Esophagus muscularis mucosa (tissue), 3 donors: ENCODE data around the gene PPP2R5C.

ENCODE experiments used
- POLR2A ChIP-seq: fragments of 450-650 bp; IDR thresholded peaks from one replicate; pipeline ENCODE4 v1.6.1; 2017; ENCODE audit warnings: antibody characterized with exemption, moderate library complexity, mild to moderate bottlenecking, low read depth
- TF ChIP-seq, protein P1 (sequence below), 3 experiments: fragments of 200-600 bp in 2 of 3; fragments of 450-650 bp in 1 of 3; sonication (generic) in 2 of 3; IDR thresholded peaks; one replicate each; pipeline ENCODE4 v1.5.1; 2017 to 2019; ENCODE audit warnings: antibody characterized with exemption in 3 of 3, mild to moderate bottlenecking in 2 of 3, moderate library complexity in 1 of 3

- no peak for TF ChIP-seq POLR2A
- TF ChIP-seq, protein P1, sequence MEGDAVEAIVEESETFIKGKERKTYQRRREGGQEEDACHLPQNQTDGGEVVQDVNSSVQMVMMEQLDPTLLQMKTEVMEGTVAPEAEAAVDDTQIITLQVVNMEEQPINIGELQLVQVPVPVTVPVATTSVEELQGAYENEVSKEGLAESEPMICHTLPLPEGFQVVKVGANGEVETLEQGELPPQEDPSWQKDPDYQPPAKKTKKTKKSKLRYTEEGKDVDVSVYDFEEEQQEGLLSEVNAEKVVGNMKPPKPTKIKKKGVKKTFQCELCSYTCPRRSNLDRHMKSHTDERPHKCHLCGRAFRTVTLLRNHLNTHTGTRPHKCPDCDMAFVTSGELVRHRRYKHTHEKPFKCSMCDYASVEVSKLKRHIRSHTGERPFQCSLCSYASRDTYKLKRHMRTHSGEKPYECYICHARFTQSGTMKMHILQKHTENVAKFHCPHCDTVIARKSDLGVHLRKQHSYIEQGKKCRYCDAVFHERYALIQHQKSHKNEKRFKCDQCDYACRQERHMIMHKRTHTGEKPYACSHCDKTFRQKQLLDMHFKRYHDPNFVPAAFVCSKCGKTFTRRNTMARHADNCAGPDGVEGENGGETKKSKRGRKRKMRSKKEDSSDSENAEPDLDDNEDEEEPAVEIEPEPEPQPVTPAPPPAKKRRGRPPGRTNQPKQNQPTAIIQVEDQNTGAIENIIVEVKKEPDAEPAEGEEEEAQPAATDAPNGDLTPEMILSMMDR (IDR thresholded peaks at IDR 0.05): no peak
Measured at GRCh38 chr14:101721951-101722661, 39.4 kb upstream of the PPP2R5C start.
